Skin of body (tissue), 2 donors: ENCODE data around the gene FAM229A. TPM values are rescaled to one million over a fixed set of nuclear protein-coding genes. Genes with fewer than 3 reads are reported as not detected.

ENCODE experiments used
- DNase-seq: peaks from one replicate; lab custom pipeline; 2025; lab: John Stamatoyannopoulos, UW
- total RNA-seq: library from RNA; depleted of rRNA; stranded (reverse); fragments of >200 nt; gene quantifications from one replicate; pipeline ENCODE4 v1.2.3, GENCODE V29; 2014

Gene FAM229A
- total RNA-seq, 1 donor from 2014 or later = 1.2 TPM

DNA sequence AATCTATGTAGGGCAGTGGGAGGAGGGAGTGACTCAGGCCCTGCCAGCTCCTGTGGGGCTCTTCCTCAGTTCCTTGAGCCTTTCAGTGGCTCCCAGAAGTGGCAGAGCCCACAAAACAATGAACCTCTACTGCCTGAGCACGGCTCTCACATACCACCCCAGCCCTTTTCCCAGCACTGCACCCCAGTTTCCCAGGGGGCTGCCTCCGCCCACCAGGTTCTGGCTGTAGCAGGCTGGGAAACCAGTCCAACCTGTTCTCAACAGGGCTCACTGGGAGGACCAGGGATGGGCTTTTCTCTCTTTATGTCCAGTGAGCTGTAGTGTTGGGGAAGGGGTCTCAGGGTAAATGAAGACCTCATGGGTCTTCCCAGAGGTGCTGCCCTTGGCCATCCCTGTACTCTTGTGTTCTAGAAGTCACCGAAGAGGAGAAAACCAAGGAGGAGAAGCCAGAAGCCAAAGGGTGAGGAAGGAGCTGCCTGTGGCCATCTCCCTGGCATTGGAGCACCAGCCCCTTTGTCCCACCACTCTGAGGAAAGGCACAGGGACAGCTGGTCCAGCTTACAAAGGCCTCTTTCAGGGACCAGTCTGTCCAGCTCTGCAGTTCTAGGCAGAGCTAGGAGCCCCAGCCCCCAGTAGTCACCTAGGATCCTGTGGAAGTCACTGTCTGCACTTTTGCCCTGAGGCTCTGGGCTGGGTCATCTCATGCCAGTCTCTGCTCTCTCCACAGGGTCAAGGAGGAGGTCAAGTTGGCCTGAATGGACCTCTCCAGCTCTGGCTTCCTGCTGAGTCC, 29.8 kb downstream of the FAM229A start:
- DNase-seq = no peak

DNA sequence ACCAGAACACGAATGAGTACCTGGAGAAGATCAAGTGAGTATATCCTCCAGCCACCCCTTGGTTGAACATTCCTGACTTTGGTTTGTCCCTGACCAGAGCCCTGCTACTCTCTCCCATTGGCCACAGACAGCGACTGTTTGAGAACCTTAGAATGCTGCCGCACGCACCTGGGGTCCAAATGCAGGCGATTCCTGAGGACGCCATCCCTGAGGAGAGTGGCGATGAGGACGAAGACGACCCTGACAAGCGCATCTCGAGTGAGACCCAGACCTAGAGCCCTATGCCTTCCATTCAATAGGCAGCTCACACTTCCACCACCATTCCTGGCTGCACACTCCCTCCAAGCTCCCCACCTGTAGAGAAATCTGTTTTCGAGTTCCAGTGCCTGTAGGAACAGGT, 30.7 kb downstream of the FAM229A start:
- DNase-seq = no peak

DNA sequence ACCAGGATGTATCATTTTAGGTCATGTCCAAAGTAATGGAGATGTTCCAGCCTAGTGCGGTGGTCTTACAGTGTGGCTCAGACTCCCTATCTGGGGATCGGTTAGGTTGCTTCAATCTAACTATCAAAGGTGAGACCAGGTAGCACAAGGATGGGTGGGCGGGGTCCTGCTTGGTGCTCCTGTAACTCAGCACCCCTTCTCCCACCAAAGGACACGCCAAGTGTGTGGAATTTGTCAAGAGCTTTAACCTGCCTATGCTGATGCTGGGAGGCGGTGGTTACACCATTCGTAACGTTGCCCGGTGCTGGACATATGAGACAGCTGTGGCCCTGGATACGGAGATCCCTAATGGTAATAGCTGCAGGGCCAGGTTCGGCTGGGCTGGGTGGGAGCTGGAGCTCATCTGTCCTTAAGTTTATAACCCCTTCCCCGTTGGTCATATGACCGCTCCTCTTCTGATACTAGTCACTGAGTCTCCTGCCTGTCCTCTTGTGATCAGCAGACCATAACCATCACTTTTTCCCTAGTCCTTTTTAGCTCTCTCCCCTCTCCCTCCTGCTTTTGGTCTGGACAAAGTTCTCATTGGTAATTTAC, 31.6 kb downstream of the FAM229A start:
- no peak for DNase-seq

DNA sequence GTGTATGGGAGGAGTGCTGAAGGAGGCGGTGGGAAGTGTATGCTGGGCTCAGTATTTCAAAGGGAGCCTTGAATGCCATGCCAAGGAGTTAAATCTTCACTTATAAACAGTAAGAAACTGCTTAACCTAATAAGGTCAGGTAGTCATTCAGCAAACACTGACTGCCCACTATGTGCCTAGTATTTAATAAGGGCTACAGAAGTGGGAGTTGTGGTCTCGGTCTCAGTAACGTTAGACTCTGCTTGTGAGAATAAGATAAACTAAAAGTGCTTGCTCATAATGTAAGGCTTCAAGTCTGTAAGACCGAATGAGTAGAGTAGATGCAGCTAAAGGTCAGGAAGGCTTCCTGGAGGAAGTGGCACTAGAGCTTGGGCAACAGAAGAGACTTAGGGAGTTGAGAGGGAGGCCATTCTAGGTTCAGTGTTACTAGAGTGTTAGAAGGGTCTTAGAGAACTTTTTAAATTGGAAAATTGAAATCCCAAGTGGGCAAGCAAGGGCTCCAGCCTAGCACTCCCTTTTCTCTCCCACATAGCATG, 32.3 kb downstream of the FAM229A start:
- no peak for DNase-seq

DNA sequence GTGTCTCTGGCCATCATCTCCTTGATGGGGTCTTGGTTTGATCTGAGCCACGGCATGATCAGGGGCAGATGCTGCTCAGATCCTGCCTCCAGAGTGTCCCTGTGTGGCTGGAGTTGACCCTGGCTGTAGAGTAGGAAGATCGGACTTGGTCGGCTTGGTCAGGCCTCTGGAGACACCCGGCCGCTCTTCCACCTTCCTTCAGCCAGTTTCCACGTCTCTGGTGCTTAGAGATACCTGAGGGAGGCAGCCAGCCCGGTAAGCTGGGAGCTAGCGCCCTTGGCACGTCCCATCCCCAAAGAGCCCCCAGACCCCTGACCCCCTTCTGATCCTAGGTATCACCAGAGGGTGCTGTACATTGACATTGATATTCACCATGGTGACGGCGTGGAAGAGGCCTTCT, 35.1 kb downstream of the FAM229A start:
- DNase-seq = no peak

DNA sequence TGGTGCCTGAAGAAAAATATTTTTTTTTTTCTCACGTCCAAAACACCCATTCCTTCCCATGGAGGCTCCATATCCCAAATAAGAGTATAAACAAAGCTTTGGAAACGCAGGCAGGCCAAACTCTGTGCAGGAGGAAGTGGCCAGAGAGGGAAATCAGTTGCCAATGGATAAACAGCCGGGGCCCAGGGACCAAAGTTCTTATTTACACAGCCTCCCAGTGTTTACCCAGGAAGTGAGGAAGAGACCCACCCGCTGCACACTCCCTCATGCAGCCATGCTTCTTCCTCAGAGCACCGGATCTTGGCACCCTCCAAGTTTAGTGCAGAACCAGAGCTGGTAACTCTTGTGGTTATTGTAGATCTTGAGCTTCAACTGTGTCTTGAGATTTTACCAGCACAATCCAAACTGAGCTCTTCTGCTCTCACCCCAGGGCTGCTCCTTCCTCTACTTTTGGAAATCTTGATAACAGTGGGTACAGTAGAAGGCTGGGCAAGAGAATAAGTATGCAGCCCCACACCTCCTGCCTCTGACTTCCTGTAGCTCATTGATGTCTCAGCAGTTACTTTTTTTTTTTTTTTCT, 40.5 kb downstream of the FAM229A start:
- no peak for DNase-seq

DNA sequence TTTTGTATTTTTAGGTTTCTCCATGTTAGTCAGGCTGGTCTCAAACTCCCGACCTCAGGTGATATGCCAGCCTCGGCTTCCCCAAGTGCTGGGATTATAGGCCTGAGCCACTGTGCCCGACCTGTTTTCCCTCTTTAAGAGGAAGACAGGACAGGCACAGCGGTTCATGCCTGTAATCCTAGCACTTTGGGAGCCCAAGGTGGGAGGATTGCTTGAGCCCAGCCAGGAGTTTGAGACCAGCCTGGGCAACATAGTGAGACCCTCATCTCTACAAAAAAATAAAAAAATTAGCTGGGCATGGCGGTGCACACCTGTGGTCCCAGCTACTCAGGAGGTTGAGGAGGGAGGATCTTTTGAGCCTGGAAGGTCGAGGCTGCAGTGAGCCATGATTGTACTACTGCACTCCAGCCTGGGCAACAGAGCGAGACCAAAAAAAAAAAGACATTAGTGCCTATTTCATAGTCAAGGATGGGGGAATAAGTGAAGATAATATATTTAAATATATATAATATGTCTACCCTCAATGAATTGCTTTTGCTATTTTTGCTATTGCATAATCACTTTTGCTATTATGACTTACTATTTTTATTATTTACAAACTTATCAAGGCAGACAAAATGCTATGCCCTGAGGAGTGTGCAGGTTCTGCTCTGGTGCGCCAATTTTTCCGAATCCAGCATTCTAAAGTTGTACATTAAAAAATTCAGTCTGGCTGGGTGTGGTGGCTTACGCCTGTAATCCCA, 44.0 kb downstream of the FAM229A start:
- no peak for DNase-seq

DNA sequence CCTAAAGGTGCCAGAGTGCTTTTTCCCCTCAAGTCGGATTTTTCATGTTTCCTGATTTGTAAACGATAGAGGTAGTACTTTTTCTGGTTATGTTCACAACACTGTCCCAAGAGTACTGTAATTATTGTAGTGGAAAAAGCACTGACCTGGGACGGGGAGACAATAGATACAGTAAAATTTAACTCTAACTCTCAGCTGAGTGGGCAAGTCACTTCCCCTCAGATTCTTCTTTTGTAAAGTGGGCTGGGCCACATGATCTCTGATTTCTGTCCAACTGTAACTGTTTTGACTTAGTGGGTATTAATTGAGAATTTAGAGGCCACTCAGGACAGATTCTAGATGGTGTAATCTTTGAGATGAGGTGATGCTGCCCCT, 45.4 kb downstream of the FAM229A start:
- DNase-seq = no peak

DNA sequence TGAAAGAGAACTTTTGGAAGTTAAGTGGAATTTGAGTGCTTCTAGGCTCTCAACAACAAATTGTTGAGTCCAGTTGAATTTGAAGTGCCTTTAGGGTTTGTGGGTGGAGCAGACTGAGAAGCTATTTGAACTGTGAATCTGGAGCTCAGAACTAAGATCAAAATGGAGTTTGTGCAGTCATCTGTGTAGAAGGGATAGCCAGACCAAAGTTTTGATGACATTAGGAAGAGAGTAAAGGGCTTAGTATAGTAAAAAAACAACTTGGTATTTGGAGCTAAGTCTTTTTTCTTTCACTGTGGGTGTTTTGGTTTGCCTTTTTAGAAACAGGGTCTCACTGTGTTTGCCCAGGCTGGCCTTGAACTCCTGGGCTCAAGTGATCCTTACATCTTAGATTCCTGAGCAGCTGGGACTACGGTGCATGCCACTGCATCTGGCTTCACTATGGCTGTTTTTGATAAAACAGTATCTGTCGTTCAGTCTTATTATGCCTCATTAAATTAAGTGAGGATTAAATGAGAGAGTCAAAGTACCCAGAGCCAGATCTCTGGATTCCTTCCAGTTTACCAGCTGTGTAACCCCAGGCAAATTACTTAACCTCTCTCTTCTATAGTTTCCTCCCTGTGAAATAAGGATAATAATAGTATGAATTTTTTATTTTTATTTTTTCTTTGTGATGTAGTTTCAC, 50.4 kb downstream of the FAM229A start:
- DNase-seq = no peak

Other genes starting within 250 kb of the FAM229A start
- gene TXLNA, start 182.8 kb downstream of the FAM229A start, total RNA-seq = 35.9 TPM
- gene CCDC28B, start 161.9 kb downstream of the FAM229A start, total RNA-seq = 12.5 TPM
- 3.5 TPM for gene IQCC, start 156.8 kb downstream of the FAM229A start, total RNA-seq
- not detected for gene DCDC2B, start 153.4 kb downstream of the FAM229A start, total RNA-seq
- 11.5 TPM for gene TMEM234, start 140.1 kb downstream of the FAM229A start, total RNA-seq
- gene EIF3I, start 140.1 kb downstream of the FAM229A start, total RNA-seq = 102 TPM
- gene FAM167B, start 115.3 kb downstream of the FAM229A start, total RNA-seq = 1.3 TPM
- gene LCK, start 111.2 kb downstream of the FAM229A start, total RNA-seq = 1.2 TPM
- gene HDAC1, start 70.4 kb downstream of the FAM229A start, total RNA-seq = 50.4 TPM
- 39.8 TPM for gene MARCKSL1, start 26.3 kb downstream of the FAM229A start, total RNA-seq
- 0.89 TPM for gene TSSK3, start 54 bp upstream of the FAM229A start, total RNA-seq
- gene BSDC1, start 32.0 kb upstream of the FAM229A start, total RNA-seq = 49.8 TPM
- 0.10 TPM for gene ZBTB8B, start 102.6 kb upstream of the FAM229A start, total RNA-seq
- gene ZBTB8A, start 176.9 kb upstream of the FAM229A start, total RNA-seq = 10.9 TPM